Measurements from ENCODE around the gene MZF1. TPM values are rescaled to one million over a fixed set of nuclear protein-coding genes. Genes with fewer than 3 reads are reported as not detected.

MZF1 gene
- total and polyA plus RNA-seq, 2 experiments from 2014 or later = 10.2 to 21.8 TPM

- no peaks in the 10 kb centered on the region for H3K27me3 ChIP-seq (ENCODE audit: insufficient read depth)
- H3K9me3 Mint-ChIP-seq = no peaks in the 10 kb centered on the region; the same call in 2 of the 3 replicates
- H3K36me3 Mint-ChIP-seq (ENCODE audit: low read depth) = peaks cover 17% of the 10 kb centered on the region
- H3K36me3 ChIP-seq (ENCODE audit: insufficient read depth) = no peaks in the 10 kb centered on the region
- H3K4me1 Mint-ChIP-seq = peaks cover 30% of the 10 kb centered on the region
- H3K27ac ChIP-seq (ENCODE audit: low read depth) = no peak overlapping the region
- H3K79me2 ChIP-seq (replicated peaks; ENCODE audit: insufficient read depth) = peaks cover 11% of the 10 kb centered on the region; the same call in 1 of the 2 replicates
- H3K4me1 ChIP-seq (ENCODE audit: insufficient read depth) = peaks cover 24% of the 10 kb centered on the region
- no peak overlapping the region; the same call in 1 of the 2 replicates for H3K4me2 ChIP-seq
- peaks cover 38% of the 10 kb centered on the region for H3K27me3 Mint-ChIP-seq (ENCODE audit: insufficient read depth, low read depth, poor library complexity)
- no peak for ATAC-seq
- TF ChIP-seq EZH2phosphoT487 (IDR thresholded peaks at IDR 0.05; ENCODE audit: unreplicated experiment) = no peak
- H3K4me3 ChIP-seq = no peak overlapping the region
- H2AFZ ChIP-seq = no peak overlapping the region
- peaks cover 22% of the 10 kb centered on the region; the same call in 1 of the 2 replicates for H3F3A ChIP-seq (replicated peaks; ENCODE audit: low read depth)
- H3K27ac Mint-ChIP-seq = peak overlapping the region; percentile 39
- no peak for DNase-seq (ENCODE audit: low spot score)
- H4K20me1 ChIP-seq (replicated peaks; ENCODE audit: insufficient read depth) = no peaks in the 10 kb centered on the region
- no peaks in the 10 kb centered on the region for H3K9me2 ChIP-seq (ENCODE audit: insufficient read depth)
- H3K4me3 Mint-ChIP-seq = peak overlapping the region; percentile 59
These were observed 57.9 kb downstream of the MZF1 start for GRCh38 chr19:58515259-58515658.

GRCh38 chr19:58514564-58515022 lies 58.5 kb downstream of the MZF1 start:
- no peaks in the 10 kb centered on the region for H3K27me3 ChIP-seq (ENCODE audit: insufficient read depth)
- no peak for ATAC-seq
- no peaks in the 10 kb centered on the region for H3K36me3 ChIP-seq (ENCODE audit: insufficient read depth)
- Mint-ChIP-seq H3K36me3 (ENCODE audit: low read depth) (peaks cover 17% of the 10 kb centered on the region), H3K27ac (peak overlapping the region; percentile 89; the same call in 1 of the 2 replicates), H3K27me3 (ENCODE audit: insufficient read depth, low read depth, poor library complexity) (peaks cover 35% of the 10 kb centered on the region), H3K4me3 (peak overlapping the region; percentile 81), H3K4me1 (peaks cover 26% of the 10 kb centered on the region), H3K9me3 (no peaks in the 10 kb centered on the region; the same call in 2 of the 3 replicates)
- peaks cover 11% of the 10 kb centered on the region; the same call in 1 of the 2 replicates for H3K79me2 ChIP-seq (replicated peaks; ENCODE audit: insufficient read depth)
- DNase-seq (ENCODE audit: low spot score) = no peak
- H4K20me1 ChIP-seq (replicated peaks; ENCODE audit: insufficient read depth) = no peaks in the 10 kb centered on the region
- H2AFZ ChIP-seq = no peak overlapping the region
- peak overlapping the region; percentile 81 for H3K4me2 ChIP-seq
- H3K27ac ChIP-seq (ENCODE audit: low read depth) = 0 out of 2 replicates have a peak overlapping the region, but pooled peaks have one; percentile 76
- peaks cover 16% of the 10 kb centered on the region; the same call in 1 of the 2 replicates for H3F3A ChIP-seq (replicated peaks; ENCODE audit: low read depth)
- peaks cover 22% of the 10 kb centered on the region for H3K4me1 ChIP-seq (ENCODE audit: insufficient read depth)
- H3K4me3 ChIP-seq = peak overlapping the region; percentile 64
- no peaks in the 10 kb centered on the region for H3K9me2 ChIP-seq (ENCODE audit: insufficient read depth)
- TF ChIP-seq EZH2phosphoT487 (IDR thresholded peaks at IDR 0.05; ENCODE audit: unreplicated experiment) (no peak), CTCF (conservative IDR thresholded peaks at IDR 0.05; ENCODE audit: low read depth in 2 of 2) (no peak), CREB1 (CRISPR knock-in tag; IDR thresholded peaks at IDR 0.05; ENCODE audit: low read depth) (no peak), ETS1 (IDR thresholded peaks at IDR 0.05) (no peak), ZNF114 (CRISPR knock-in tag; IDR thresholded peaks at IDR 0.05) (no peak), REST (IDR thresholded peaks at IDR 0.05; ENCODE audit: unreplicated experiment) (no peak), NANOG (IDR thresholded peaks at IDR 0.05; ENCODE audit: borderline replicate concordance) (no peak), ZNF462 (CRISPR knock-in tag; IDR thresholded peaks at IDR 0.05) (no peak)
